HG03108 (cell line): ENCODE data around the gene KLK10.

Source experiments
- ATAC-seq: cut with Tn5 transposase; IDR thresholded peaks from one replicate; pipeline ENCODE4 v1.9.1; 2021; ENCODE audit warnings: moderate library complexity; ENCODE audit not compliant: unreplicated experiment

Gene KLK10

DNA sequence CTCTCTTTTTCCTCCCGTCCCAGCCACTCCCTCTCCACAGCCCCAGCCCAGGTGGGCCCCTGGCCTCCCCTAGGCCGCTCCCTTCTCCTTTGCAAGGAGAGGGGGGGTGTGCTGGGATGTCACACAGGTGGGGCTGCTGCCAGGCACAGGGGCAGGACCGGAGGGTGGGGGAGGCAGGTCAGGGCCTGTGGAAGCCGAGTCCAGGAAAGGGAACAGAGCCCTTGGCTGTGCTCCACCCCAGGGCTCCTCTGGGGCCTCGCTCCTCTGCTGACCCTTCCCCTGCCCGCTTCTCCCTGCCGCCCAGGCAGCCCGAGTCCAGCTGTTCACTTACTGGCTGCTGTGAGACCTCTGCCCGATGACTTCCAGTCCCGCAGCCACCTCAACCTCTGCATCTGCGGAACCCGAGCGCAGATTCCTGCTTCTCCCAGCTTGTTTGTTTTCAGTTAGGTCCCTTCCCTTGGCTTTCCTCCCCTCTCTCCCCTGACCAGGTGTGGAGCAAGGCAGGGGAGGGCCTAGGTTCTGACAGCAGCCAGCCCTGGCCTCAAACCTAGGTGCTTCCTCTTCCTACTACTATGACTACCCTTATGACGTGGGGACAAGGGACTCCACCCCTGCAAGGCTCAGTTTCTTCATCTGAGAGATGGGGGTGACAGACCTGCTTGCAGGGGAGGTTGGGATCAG is 7.8 kb upstream of the KLK10 start:
- no peak for ATAC-seq

DNA sequence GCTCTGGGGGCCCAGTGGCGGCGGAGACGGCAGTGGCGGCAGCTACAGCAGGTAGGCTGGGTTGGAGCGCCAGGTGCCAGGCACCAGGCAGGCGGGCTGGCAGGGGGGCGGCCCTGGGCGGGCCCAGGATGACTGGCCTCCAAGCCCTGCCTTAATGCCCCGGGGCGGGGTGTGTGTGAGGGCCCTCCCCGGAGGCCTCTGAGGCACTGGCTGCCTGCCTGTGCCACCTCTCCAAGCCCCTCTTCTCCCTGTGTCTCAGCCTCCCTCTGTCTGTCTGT is 7.0 kb upstream of the KLK10 start, which contains the start of gene KLK11:
TSS of gene KLK11 (minus strand) at position 63 of the 278 bp plus-strand sequence. CDS start 985 bp downstream, outside the sequence.
- no peak for ATAC-seq

DNA sequence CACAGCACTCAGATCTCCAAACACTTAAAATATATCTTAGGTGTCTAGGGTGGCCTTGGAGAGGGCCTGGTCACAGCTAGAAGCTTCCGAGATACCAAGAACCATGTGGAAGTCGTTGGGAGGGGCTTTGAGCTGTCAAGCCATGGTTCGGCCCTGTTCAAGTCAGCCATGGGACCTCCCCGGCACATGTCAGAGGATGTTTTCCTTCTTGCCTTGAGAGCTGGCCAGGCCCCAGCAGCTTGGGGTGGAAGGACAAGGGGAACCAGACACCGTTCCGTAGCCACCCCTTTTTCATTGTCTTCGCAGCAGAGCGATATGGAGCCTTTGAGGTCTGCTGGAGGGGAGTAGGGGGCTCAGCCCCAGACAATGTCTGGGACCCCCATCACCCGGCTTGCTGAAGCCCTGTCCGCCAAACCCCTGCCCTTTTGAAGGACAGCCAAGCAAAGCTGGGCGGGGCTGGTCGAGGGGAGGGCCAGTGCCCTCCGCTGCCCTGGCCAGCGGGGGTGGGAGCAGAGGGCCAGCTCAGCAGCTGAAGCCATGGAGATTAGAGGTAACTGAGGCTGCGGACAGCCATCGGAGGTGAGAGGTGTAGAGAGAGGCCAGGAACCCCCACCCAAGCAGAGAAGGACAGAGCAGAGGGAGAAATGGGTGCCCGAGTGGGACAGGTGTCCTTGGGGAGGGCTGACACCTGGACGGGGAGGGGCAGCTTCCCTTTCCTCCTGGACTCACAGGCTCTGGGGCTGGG is 6.5 kb upstream of the KLK10 start:
- no peak for ATAC-seq

DNA sequence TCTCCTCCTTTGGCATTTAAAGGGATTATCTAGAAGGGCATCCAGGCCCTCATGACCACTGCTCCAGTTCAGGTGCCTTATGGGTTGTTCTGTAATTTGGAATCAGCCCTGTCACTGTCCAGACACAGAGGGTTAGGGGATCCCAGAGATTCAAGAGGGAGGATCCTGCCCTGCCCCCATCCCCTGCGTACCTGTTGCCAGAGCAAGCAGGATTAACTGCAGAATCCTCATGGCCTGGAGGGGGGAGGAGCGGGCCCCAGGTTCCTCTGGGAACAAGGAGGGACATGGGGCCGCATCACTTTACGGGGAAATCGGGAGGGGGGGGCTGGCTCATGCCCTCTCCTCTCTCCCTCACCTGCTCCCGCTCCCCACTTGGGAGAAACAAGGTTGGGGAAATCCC is 5.9 kb upstream of the KLK10 start:
- ATAC-seq = no peak

DNA sequence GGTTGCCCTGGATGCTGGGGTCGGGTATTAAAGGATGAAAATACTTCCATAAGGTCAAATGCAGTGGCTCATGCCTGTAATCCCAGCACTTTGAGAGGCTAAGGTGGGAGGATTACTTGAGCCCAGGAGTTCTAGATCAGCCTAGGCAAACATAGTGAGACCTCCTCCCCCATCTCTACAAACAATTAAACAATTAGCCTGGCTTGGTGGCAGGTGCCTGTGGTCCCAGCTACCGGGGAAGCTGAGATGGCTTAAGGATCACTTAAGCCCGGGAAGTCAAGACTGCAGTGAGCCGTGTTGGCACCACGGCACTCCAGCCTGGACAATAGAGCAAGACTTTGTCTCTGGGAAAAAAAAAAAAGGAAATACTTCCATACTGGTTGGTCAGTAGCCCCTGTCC is 5.4 kb upstream of the KLK10 start:
- ATAC-seq = no peak

DNA sequence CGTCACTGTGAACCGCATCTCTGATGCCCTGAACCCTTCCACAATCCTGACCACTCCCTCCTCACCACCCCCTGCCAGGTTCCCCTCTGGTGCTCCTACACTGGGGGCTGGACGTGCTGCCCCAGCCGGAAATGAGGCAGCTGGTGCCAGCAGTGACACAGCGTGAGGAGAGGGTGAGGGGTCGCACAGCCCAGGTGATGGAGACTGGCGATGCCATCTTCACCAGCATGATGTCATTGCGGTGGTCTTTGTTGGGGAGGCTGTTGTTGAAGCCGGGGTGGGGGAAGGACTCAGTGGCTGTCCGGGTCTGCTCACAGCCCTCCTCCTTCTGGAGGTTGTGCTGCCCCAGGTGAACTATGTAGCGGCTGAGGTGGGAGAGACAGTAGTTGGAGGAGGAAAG is 4.4 kb upstream of the KLK10 start:
- ATAC-seq = no peak

DNA sequence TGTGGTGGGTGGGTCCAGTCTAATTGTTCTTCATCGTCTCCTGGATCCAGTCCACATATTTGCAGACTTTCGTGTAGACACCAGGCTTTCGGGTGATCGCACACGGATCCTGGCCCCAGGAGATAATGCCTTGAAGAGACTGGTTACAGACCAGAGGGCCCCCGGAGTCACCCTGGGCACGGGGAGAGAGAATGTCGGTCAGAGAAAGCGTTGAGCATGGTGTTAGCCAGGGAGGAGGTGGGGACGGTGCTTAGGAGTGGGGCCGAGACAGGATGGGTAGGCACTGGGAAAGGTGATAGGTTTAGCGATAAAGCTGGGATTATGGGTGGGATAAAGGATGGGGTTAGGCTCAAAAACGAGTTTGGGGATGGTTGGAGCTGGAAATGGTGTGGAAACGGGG is 3.0 kb upstream of the KLK10 start:
- ATAC-seq = no peak

DNA sequence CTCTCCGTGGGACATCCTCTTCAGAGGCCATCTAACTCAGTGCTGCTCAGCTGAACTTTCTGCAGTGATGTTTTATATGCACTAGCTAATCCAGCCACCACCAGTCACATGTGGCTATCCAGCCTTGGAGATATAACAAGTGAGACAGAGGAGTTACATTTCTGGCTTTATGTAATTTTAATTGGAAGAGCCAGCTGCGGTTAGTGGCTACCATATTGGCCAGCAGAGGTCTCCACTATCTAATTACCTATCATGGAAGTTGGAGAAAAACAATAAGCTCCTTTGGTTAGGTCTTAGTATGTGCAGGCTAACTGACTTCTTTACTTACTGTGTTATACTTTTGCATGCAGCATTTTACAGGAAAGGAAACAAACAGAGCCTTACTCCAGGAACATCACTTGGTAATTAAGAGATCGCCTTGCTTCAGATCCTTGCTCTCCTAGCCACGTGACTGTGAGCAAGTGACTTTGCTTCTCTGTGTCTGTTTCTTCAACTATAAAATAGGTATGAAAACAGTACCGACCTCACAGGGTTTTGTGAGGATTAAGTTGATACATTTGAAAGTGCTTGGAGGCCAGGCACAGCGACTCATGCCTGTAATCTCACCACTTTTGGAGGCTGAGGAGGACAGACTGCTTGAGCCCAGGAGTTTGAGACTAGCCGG is 1.6 kb upstream of the KLK10 start:
- no peak for ATAC-seq

DNA sequence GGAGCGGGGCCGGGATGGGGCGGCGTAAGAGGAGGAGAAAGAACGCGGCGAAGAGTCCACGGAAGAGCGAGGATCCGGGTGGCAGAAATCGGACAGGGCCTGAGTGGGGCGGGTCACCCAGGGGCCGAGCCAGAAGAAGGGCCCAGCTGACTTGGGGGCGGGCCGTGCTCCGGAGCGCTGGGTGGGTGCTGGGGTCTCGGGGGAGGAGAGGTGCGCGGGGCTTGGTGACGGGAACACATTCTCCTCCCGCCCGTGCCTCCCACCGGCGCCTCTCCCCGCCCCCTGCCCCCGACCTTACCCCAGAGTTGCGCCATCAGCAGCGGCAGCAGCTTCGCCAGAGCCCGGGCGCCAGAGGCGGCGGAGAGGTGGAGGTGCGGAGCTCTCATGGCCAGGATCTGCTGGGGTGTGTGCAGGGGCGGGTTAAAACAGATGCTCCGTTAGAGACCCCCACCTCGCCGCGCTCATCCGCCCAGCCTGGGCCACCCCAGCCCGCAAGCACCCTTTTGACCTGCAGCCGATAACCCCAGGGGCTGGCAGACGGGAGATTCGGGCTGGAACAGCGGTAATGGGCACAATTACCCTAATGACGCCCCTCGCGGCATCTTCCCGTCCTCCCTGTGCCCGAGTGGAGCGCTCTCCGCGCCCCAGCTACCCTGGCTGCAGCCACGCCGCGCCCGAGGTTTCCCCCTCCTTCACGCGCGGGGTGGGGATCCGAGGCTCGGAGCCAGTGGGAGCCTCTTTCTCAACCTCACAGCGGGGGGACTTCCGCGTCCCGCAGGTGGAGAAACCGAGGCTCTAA is 565 bp downstream of the KLK10 start:
- no peak for ATAC-seq

DNA sequence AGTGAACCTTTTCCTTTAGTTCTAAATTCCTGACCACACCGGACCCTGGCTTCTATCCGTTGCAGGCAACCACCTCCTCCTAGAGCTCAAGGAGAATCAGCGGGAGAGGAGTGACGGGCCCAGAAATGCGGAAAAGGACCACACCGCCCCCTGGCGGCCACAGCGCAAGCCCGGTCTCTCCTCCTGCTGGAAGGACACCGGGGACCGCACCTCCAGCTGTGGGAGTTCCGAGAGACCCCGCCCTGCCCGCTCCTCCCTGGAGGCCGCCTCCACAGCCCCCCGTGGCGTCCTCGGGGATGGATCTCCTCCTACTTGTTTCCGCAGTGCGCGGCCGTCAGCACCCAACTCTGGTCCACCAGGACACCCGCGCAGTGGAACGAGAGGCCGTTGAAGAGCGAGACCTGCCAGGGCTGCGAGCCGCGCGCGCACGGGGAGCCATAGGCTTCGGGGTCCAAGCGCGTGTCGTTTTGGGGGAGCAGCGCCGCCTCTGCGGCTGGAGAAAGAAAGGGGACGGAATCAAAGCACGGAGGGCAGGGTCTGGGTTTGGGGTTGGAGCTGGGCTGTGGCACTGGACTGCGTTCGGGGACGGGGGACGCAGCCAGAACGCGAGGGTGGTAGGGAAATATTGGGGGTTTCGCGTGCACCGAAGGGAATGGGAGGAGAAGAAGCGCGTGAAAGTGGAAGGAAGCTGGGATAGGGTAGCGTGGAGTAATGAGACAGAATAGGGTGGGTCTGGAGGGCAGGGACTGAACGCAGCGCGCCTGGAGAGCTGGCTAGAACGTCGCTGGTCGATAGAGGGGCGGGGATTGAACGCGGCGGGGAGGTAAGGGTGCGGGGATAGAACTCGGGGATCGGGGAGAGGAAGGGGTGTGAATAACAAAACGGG is 2.5 kb downstream of the KLK10 start:
- ATAC-seq = no peak

DNA sequence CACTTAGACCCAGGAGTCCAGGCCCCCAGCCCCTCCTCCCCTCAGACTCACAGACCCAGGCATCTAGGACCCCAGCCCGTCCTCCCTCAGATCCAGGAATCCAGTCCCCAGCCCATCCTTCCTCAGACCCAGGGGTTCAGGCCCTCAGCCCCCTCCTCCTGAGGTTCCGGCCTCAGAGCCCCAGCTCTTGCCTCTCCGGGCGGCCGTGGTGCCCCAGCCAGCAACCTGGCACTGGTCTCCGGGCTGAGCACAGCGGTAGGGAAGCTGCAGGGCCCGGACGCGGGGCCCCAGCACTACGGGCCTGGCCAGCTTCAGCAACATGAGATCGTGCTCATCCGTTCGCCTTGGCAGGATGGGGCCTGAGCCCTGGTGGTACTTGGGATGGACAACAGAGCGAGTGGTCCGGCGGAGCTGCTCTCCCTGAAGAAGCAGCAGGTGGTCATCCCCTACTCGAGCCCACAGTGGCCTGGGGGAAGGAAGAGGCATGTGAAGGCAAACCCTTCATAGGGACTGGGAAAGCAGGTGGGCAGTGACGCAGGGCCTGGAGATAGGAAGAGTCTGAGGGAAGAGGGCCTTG is 3.7 kb downstream of the KLK10 start:
- ATAC-seq = no peak

DNA sequence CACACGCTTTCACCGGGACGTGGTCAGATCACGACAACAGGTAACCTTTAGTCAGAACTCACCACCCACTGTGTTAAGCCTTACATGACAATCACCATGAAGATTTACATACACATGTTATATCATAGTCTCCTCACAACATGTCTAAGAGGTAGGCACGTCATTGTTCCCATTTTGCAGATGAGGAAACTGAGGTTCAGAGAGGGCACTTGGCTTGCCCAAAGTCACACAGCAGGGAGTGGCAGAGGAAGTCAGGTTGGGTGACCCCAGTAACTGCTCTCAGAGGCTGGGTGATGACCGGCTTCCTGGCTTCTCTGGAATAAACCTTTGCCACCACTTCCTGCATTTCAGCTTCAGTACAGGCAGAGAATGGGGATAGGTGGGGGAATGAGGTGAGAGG is 5.3 kb downstream of the KLK10 start:
- no peak for ATAC-seq

DNA sequence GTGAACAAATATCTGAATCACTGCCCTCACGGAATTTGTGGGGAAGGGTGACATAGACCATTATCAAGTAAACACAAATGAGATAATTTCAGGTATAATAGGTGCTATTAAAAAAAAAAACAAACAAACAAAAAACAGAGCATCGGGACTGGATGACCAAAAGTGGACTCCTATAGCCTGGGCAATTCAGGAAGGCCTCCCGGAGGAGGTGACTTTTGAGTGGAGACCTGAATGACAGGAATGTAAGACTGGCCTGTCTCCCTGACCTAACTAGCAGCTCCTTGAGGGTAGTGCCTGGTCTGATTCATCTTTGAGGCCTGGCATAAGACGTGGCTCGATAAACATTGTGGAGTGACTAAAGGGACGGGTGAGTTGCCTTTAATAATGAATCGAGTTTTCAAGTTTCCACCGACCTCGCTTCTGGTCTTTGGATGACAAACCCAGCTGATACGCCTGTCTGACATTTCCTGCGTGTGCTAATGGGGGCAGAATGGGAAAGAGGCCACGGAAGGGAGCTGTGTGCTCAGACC is 6.8 kb downstream of the KLK10 start:
- ATAC-seq = no peak

DNA sequence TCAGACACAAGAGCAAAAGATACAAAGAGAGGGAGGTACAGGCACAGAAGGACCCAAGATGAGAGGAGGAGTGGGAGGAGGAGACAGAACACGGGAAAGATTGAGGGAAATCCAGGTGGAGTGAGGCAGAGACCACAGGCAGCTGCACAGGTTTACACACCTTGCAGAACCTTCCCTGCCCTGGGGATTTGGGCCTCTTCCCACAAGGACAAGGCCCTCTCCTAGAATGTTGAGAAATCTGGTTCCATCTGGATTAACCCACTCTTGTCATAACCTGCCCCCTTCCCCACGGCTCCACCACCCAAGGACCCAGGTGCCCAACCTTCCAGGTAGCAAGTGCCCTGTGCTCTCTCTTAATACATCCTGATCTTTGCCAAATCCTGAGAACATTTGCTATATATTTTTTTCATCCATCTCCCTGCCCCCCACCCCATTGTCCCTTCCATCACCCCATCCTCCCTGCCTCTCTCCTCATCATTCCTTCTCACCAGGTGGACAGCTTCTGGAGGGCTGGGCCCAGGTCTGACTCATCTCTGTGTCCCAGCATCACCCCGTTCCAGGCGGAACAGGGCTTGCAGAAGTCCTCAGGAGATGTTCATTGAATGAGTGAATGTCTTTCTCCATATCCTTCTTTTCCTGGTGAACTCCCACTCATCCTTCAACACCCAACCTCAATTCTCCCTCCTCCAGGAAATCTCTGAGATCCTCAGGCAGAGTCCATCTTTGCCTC is 9.3 kb downstream of the KLK10 start:
- no peak for ATAC-seq

DNA sequence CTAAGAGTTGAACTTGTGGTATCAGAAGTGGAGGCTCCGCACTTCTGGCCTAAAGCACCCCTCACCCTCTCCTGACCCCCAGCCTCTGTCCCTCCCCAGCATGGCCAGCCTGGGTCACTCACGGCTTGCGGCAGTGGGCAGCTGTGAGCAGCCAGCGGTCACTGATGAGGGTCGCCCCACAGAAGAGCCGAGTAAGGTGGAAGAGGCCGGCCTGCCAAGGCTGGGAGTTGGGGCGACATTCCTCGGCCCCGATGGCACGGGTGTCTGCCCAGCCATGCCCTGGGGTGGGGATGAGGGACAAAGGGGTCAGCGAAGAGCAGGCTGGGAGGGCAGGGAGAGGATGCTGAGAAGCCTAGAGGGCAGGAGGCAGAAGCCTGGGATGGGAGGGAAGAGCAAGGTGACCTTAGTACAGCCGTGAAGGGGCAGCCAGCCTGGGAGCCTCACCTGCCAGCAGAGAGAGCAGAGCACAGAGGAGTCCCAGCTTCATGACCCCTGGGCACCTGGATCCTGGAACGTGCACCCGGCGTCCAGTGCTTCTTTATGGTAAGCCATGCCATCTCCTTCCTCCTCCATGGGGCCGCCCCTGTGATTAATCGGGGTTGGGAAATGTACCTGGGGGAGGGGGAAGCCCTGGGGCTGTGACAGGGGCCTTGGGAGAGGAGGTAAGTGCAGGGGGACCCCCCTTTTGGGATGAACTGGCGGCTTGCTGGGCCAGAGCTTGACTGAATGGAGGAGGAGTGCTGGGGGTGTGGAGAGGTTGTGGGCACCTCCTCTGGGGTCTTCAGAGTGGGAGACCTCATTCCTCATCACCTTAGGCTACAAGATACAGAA is 10.2 kb downstream of the KLK10 start:
- no peak for ATAC-seq

DNA sequence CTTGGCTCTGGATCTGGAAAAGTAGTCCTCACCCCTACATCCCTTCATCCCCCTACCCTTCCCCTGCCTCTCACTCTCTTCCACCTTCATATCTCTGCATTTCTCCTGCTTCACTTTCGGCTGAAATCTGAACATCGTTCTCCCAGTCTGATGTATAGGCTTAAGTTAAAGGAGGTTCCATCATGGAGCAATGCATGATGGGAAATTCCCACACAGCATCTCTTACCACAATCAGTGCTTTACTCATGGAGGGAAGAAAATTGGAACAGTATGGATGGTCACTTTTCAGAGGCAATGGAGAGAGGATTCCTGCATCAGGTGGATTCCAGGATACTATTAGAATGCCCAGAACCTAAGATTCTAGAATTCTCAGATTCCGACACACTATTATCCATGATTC is 12.0 kb downstream of the KLK10 start:
- ATAC-seq = no peak

DNA sequence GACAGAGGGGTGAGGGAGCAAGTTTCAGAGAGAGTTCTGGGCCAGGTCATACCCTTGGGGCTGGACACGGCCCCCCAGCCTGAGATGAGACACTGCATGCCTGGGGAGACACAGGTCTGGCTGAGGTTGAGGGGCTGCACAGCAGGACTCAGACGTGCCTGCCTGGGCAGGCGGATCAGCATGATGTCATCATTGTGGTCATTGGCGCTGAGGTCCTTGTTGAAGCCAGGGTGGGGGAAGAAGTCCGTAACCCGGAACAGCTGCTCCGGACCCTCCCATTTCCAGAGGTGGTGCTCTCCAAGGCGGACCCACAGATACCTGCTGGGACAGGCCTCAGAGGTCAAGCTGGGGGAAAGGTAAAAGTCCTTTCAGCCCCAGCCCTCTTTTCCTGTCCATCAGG is 13.1 kb downstream of the KLK10 start:
- no peak for ATAC-seq

DNA sequence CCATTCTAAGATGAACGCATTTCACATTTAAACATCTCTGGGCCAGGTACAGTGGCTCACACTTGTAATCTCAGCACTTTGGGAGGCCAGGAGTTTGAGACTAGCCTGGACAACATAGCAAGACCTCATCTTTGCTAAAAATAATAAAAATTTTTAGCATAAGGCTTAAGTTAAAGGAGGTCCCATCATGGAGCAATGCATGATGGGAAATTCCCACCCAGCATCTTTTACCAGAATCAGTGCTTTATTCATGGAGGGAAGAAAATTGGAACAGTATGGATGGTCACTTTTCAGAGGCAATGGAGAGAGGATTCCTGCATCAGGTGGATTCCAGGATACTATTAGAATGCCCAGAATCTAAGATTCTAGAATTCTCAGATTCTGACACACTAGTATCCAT is 14.3 kb downstream of the KLK10 start:
- ATAC-seq = no peak
